GM12878 (cell line): ENCODE measurements around the gene LIX1. TPM values are rescaled to one million over a fixed set of nuclear protein-coding genes. Genes with fewer than 3 reads are reported as not detected.

Experiments
- ATAC-seq: fragments of 200-7000 bp; cut with Tn5 transposase; 3 replicates; pipeline ENCODE4 v1.9.1; 2020; ENCODE audit warnings: mild to moderate bottlenecking, moderate library complexity
- BruUV-seq: library from RNA; stranded (reverse); fragments of 400-500 nt; replicated peaks from 2 replicates; lab custom pipeline; 2021; lab: Mats Ljungman, UMichigan
- CTCF ChIA-PET: fragments of 300-600 bp; sonication (Branson Sonifier 250); formaldehyde crosslinking; extraction: SDS; loops from one replicate; lab custom pipeline; 2021; ENCODE audit warnings: inconsistent platforms; lab: Yijun Ruan, JAX
- POLR2A ChIA-PET: fragments of 350-600 bp; formaldehyde crosslinking; extraction: SDS; loops from one replicate; lab custom pipeline; 2021; ENCODE audit warnings: inconsistent platforms; lab: Charles Lee
- RAD21 ChIA-PET: fragments of 300-600 bp; sonication (Branson Sonifier 250); formaldehyde crosslinking; loops from one replicate; lab custom pipeline; 2023; ENCODE audit warnings: antibody characterized with exemption; ENCODE audit not compliant: unreplicated experiment; lab: Charles Lee
- SMC1A ChIA-PET: fragments of 300-600 bp; sonication (Branson Sonifier 250); formaldehyde crosslinking; loops from one replicate; lab custom pipeline; 2023; ENCODE audit not compliant: unreplicated experiment, uncharacterized antibody; lab: Charles Lee
- DNase-seq: peaks from one replicate; pipeline ENCODE4 v3.0.0-alpha.2; 2011; ENCODE audit warnings: low read depth, low spot score
- FAIRE-seq: peaks from 3 replicates; lab custom pipeline; 2011; peaks lifted over from hg19 to GRCh38; lab: Jason Lieb, UNC
- H2AFZ ChIP-seq: 2 replicates; pipeline ENCODE4 v1.6.0; 2011; ENCODE audit warnings: low read depth, low read length, control low read depth; ENCODE audit not compliant: control insufficient read depth
- H3K27ac ChIP-seq: 2 replicates; pipeline ENCODE4 v1.5.1; 2011; ENCODE audit warnings: control low read depth; ENCODE audit not compliant: control insufficient read depth, insufficient read depth
- H3K27me3 ChIP-seq, 2 experiments: replicated peaks in 1 of 2; 2 replicates each; pipeline versions ENCODE4 v1.6.0 to v1.6.1; 2011; ENCODE audit warnings: low read length in 1 of 2; ENCODE audit not compliant: control insufficient read depth in 2 of 2, insufficient read depth in 2 of 2
- H3K36me3 ChIP-seq, 2 experiments: 2 replicates each; pipeline ENCODE4 v1.5.1; 2011; ENCODE audit warnings: low read length in 1 of 2; ENCODE audit not compliant: control insufficient read depth in 2 of 2, insufficient read depth in 2 of 2
- H3K4me1 ChIP-seq: 2 replicates; pipeline ENCODE4 v1.6.1; 2011; ENCODE audit warnings: mild to moderate bottlenecking, low read length, moderate library complexity, mixed read lengths; ENCODE audit not compliant: control insufficient read depth, insufficient read depth
- H3K4me2 ChIP-seq: 2 replicates; pipeline ENCODE4 v1.6.0; 2011; ENCODE audit warnings: control low read depth; ENCODE audit not compliant: control insufficient read depth, insufficient read depth
- H3K4me3 ChIP-seq: fragments of 200-600 bp; sonication (generic); 2 replicates; pipeline ENCODE4 v1.5.1; 2016
- H3K79me2 ChIP-seq: 2 replicates; pipeline ENCODE4 v1.6.0; 2011; ENCODE audit warnings: low read length; ENCODE audit not compliant: control insufficient read depth, insufficient read depth
- H3K9ac ChIP-seq: 2 replicates; pipeline ENCODE4 v1.8.0; 2011; ENCODE audit warnings: low read length, control low read depth, mixed read lengths; ENCODE audit not compliant: control insufficient read depth, insufficient read depth
- H3K9me3 ChIP-seq: replicated peaks from 3 replicates; pipeline ENCODE4 v1.5.1; 2011; ENCODE audit warnings: mild to moderate bottlenecking, low read length; ENCODE audit not compliant: control insufficient read depth, insufficient read depth
- H4K20me1 ChIP-seq: 2 replicates; pipeline ENCODE4 v1.6.0; 2011; ENCODE audit not compliant: control insufficient read depth, insufficient read depth
- BCL11A ChIP-seq: IDR thresholded peaks from 2 replicates; pipeline ENCODE4 v1.6.1; 2011; ENCODE audit warnings: low read depth, low read length
- BHLHE40 ChIP-seq, 2 experiments: fragments of 450-650 bp in 1 of 2; IDR thresholded peaks; 2 replicates each; pipeline ENCODE4 v1.6.1; 2011 to 2017; ENCODE audit warnings: low read depth in 2 of 2, borderline replicate concordance in 1 of 2, improper control_type of control experiment in 1 of 2, low read length in 1 of 2, mild to moderate bottlenecking in 1 of 2
- BRCA1 ChIP-seq: IDR thresholded peaks from 2 replicates; pipeline ENCODE4 v1.6.1; 2011; ENCODE audit warnings: low read depth, low read length, improper control_type of control experiment
- CBFB ChIP-seq: IDR thresholded peaks from 2 replicates; pipeline ENCODE4 v1.6.1; 2016; ENCODE audit warnings: antibody characterized with exemption, low read depth
- CBX3 ChIP-seq: fragments of 200-600 bp; sonication (generic); IDR thresholded peaks from 2 replicates; pipeline ENCODE4 v1.6.1; 2016; ENCODE audit warnings: low read depth, borderline replicate concordance
- LARP7 ChIP-seq: fragments of 450-650 bp; IDR thresholded peaks from 2 replicates; pipeline ENCODE4 v1.6.1; 2017; ENCODE audit warnings: mild to moderate bottlenecking
- MYC ChIP-seq: IDR thresholded peaks from 2 replicates; pipeline ENCODE4 v1.6.1; 2011; ENCODE audit warnings: mild to moderate bottlenecking, low read length, moderate library complexity, inconsistent platforms; ENCODE audit not compliant: insufficient read depth, insufficient replicate concordance, insufficient read length, severe bottlenecking
- NFYA ChIP-seq: IDR thresholded peaks from 2 replicates; pipeline ENCODE4 v1.6.1; 2011; ENCODE audit warnings: low read depth, mild to moderate bottlenecking, low read length, improper control_type of control experiment, borderline replicate concordance
- PAX5 ChIP-seq: IDR thresholded peaks from 2 replicates; pipeline ENCODE4 v1.6.1; 2011; ENCODE audit warnings: low read depth, low read length, borderline replicate concordance
- POLR2AphosphoS2 ChIP-seq: IDR thresholded peaks from 2 replicates; pipeline ENCODE4 v1.6.1; 2011; ENCODE audit warnings: low read depth, mild to moderate bottlenecking, low read length, improper control_type of control experiment, moderate library complexity
- RCOR1 ChIP-seq: conservative IDR thresholded peaks from 2 replicates; pipeline ENCODE4 v1.6.1; 2012; ENCODE audit warnings: low read depth, low read length, improper control_type of control experiment
- RUNX3 ChIP-seq: IDR thresholded peaks from 2 replicates; pipeline ENCODE4 v1.6.1; 2012; ENCODE audit warnings: low read length, inconsistent platforms
- SPI1 ChIP-seq: IDR thresholded peaks from 2 replicates; pipeline ENCODE4 v1.6.1; 2011; ENCODE audit warnings: low read depth, mild to moderate bottlenecking, low read length, moderate library complexity, borderline replicate concordance; ENCODE audit not compliant: insufficient read depth
- YY1 ChIP-seq: IDR thresholded peaks from 2 replicates; pipeline ENCODE4 v1.6.1; 2011; ENCODE audit warnings: low read depth, mild to moderate bottlenecking, low read length
- WGBS: methylation state at CpG from one replicate; pipeline ENCODE4 v1.1.6; 2016; ENCODE audit warnings: low lambda C conversion rate; ENCODE audit not compliant: insufficient replicate concordance, insufficient coverage; ENCODE audit errors: missing lambda C conversion rate; 5-methylcytosine and 5-hydroxymethylcytosine counted together
- in situ Hi-C: fragments of 300-500 bp; cut with MboI; formaldehyde crosslinking; loops from 9 replicates; pipeline ENCODE4 v1.14.3; 2018; ENCODE audit warnings: mixed read lengths
- intact Hi-C: fragments of 100-400 bp; cut with micrococcal nuclease; formaldehyde crosslinking; loops from one replicate; pipeline ENCODE4 v1.14.2; 2022; ENCODE audit not compliant: unreplicated experiment
- polyA plus RNA-seq, 11 experiments: library from polyadenylated mRNA; depleted of rRNA in 4 of 11; unstranded in 6 of 11; stranded (reverse) in 5 of 11; fragments of >200 nt; fragmentation: Nextera tagmentation in 4 of 11; fragmentation: Illumina TruSeq in 1 of 11; extraction: Ambion mirVana in 4 of 11; extraction: Trizol in 1 of 11; gene quantifications; 1 replicate in 1 of 11; 2 replicates in 10 of 11; pipeline versions ENCODE4 v1.2.1 to v1.2.3, GENCODE V29; 2011 to 2016; ENCODE audit warnings: inconsistent platforms in 2 of 11, missing spikeins in 2 of 11, low read depth in 1 of 11
- total RNA-seq, 4 experiments: library from RNA; depleted of rRNA in 3 of 4; stranded (reverse); fragments of >200 nt in 3 of 4; fragmentation: Illumina TruSeq in 1 of 4; extraction: Trizol in 1 of 4; gene quantifications; 2 replicates each; pipeline versions ENCODE4 v1.2.1 to v1.2.3, GENCODE V29; 2013 to 2021
- TF ChIP-seq, protein P1 (sequence below): fragments of 450-650 bp; IDR thresholded peaks from 2 replicates; pipeline ENCODE4 v1.6.1; 2017; ENCODE audit warnings: mild to moderate bottlenecking, moderate library complexity

LIX1 gene
- total and polyA plus RNA-seq, 10 of the 15 experiments (the other 5 are each of a cell fraction or from before 2014, with no cell fraction given), result 0.02 to 0.07 (median 0.04) TPM; not detected in 5

DNA sequence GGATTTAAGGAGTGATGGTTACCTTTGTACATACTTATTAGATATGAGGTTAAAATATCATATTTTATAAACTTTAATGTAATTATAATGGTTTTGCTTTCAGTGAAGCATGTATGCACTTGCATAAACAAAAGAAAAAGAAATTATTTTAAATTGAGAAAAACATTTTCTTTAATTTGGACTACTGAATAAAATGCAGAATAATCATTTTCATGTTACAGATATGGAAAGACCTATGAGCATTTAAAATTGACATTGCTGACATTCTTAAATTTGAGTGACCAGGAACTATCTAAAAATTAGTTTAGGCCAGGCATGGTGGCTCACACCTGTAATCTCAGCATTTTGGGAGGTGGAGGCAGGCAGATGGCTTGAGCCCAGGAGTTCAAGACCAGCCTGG, 49.2 kb downstream of the LIX1 start:
- SMC1A ChIA-PET, result interaction anchor here (3.1 kb wide), 1 partner anchor 68 kb away, joined by 10 read pairs; no protein-coding TSS in a partner anchor
- Histone ChIP-seq H3K27me3 (no peaks in the 10 kb centered on the region), H3K27ac (no peak overlapping the region), H3K4me2 (no peak overlapping the region), H2AFZ (no peak overlapping the region), H3K9me3 (no peaks in the 10 kb centered on the region; the same call in 2 of the 3 replicates), H3K79me2 (no peaks in the 10 kb centered on the region), H3K4me1 (peaks cover 21% of the 10 kb centered on the region), H4K20me1 (no peaks in the 10 kb centered on the region), H3K4me3 (no peak overlapping the region), H3K36me3 (no peaks in the 10 kb centered on the region), H3K9ac (no peak overlapping the region)
- ATAC-seq (no peak), FAIRE-seq (no peak), DNase-seq (no peak)
- POLR2A ChIA-PET, result interaction anchor here (0.7 kb wide), 1 partner anchor 202 kb away, joined by 7 read pairs; no protein-coding TSS in a partner anchor
- BruUV-seq, result no TSS peak
- intact Hi-C loops (no loop called here), in situ Hi-C loops (no loop called here)
- RAD21 ChIA-PET, result interaction anchor here (0.6 kb wide), 1 partner anchor 21 kb away, joined by 3 read pairs; no protein-coding TSS in a partner anchor
- TF ChIP-seq POLR2AphosphoS2 (no peak), CBFB (no peak), BHLHE40 (IDR thresholded peaks at IDR 0.05; ENCODE audit: borderline replicate concordance in 1 of 2, low read depth in 2 of 2, low read length in 1 of 2) (no peak), BCL11A (no peak), RUNX3 (no peak)
- CTCF ChIA-PET, result no interaction called here

GRCh38 chr5:97090944-97091343, 51.5 kb downstream of the LIX1 start:
- TF ChIP-seq LARP7, result no peak
- no peak for TF ChIP-seq CBX3
- TF ChIP-seq YY1, result no peak
- TF ChIP-seq RCOR1, result no peak
- no peak for TF ChIP-seq MYC
- TF ChIP-seq NFYA, result no peak
- TF ChIP-seq SPI1, result no peak
- TF ChIP-seq BRCA1, result no peak
- no peak for TF ChIP-seq PAX5
- TF ChIP-seq, protein P1, sequence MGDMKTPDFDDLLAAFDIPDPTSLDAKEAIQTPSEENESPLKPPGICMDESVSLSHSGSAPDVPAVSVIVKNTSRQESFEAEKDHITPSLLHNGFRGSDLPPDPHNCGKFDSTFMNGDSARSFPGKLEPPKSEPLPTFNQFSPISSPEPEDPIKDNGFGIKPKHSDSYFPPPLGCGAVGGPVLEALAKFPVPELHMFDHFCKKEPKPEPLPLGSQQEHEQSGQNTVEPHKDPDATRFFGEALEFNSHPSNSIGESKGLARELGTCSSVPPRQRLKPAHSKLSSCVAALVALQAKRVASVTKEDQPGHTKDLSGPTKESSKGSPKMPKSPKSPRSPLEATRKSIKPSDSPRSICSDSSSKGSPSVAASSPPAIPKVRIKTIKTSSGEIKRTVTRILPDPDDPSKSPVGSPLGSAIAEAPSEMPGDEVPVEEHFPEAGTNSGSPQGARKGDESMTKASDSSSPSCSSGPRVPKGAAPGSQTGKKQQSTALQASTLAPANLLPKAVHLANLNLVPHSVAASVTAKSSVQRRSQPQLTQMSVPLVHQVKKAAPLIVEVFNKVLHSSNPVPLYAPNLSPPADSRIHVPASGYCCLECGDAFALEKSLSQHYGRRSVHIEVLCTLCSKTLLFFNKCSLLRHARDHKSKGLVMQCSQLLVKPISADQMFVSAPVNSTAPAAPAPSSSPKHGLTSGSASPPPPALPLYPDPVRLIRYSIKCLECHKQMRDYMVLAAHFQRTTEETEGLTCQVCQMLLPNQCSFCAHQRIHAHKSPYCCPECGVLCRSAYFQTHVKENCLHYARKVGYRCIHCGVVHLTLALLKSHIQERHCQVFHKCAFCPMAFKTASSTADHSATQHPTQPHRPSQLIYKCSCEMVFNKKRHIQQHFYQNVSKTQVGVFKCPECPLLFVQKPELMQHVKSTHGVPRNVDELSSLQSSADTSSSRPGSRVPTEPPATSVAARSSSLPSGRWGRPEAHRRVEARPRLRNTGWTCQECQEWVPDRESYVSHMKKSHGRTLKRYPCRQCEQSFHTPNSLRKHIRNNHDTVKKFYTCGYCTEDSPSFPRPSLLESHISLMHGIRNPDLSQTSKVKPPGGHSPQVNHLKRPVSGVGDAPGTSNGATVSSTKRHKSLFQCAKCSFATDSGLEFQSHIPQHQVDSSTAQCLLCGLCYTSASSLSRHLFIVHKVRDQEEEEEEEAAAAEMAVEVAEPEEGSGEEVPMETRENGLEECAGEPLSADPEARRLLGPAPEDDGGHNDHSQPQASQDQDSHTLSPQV, result no peak
- RAD21 ChIA-PET, result no interaction called here
- peaks cover 16% of the 10 kb centered on the region for H3K4me1 ChIP-seq
- no TSS peak for BruUV-seq
- H4K20me1 ChIP-seq, result no peaks in the 10 kb centered on the region
- no peak overlapping the region for H3K27ac ChIP-seq
- CTCF ChIA-PET, result interaction anchor here (0.9 to 2.2 kb wide), 8 partner anchors 9 to 216 kb away, joined by 3 to 8 read pairs (median 3); partner anchors contain the start of gene LIX1
- in situ Hi-C loops, result no loop called here
- H3K36me3 ChIP-seq, result no peaks in the 10 kb centered on the region
- intact Hi-C loops, result no loop called here
- no peak overlapping the region for H3K9ac ChIP-seq
- ATAC-seq (no peak), DNase-seq (no peak), FAIRE-seq (no peak)
- SMC1A ChIA-PET, result interaction anchor here (0.6 to 1.2 kb wide), 2 partner anchors 54 to 168 kb away, joined by 3 to 4 read pairs; no protein-coding TSS in a partner anchor
- H2AFZ ChIP-seq, result no peak overlapping the region
- no peaks in the 10 kb centered on the region for H3K27me3 ChIP-seq
- H3K4me3 ChIP-seq, result no peak overlapping the region
- no peak overlapping the region for H3K4me2 ChIP-seq
- H3K9me3 ChIP-seq, result no peaks in the 10 kb centered on the region
- 76% methylated on average over 3 of the region's 3 CpGs for WGBS
- POLR2A ChIA-PET, result no interaction called here
- H3K79me2 ChIP-seq, result no peaks in the 10 kb centered on the region
